ENCODE data around the gene ZC3H12C. TPM values are rescaled to one million over a fixed set of nuclear protein-coding genes. Genes with fewer than 3 reads are reported as not detected.

ZC3H12C gene
- total RNA-seq, 2 donors from 2014 or later: 12.5 to 18.7 TPM

DNA sequence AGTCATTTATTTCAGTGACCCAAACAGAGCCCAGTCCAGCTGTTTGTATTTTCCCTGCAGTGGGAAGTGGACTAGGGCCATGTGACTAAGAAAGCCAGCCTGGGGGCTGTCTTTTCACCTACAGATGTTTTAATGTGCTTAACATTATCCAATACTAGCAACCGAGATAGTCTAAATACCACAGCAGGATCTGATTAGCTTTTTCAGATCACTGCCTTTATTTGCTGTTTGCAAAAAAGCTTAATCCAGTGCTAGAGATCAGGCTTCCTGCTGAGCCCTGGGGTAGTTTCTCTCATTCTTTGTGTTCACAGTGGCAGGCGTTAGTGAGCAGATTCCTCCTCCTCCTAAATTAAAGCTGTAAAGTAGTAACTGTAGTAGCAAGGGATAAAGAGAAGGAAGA, 35.0 kb downstream of the ZC3H12C start:
- intact Hi-C loops (cut with DNase I): no loop called here
- ATAC-seq (peak in 1 of 2 donors; percentile 47), DNase-seq (no peak)

- intact Hi-C loops (cut with DNase I): no loop called here
- ATAC-seq (peak in 1 of 2 donors; percentile 30), DNase-seq (no peak)
Measured at GRCh38 chr11:110130642-110131238, 37.5 kb downstream of the ZC3H12C start.

DNA sequence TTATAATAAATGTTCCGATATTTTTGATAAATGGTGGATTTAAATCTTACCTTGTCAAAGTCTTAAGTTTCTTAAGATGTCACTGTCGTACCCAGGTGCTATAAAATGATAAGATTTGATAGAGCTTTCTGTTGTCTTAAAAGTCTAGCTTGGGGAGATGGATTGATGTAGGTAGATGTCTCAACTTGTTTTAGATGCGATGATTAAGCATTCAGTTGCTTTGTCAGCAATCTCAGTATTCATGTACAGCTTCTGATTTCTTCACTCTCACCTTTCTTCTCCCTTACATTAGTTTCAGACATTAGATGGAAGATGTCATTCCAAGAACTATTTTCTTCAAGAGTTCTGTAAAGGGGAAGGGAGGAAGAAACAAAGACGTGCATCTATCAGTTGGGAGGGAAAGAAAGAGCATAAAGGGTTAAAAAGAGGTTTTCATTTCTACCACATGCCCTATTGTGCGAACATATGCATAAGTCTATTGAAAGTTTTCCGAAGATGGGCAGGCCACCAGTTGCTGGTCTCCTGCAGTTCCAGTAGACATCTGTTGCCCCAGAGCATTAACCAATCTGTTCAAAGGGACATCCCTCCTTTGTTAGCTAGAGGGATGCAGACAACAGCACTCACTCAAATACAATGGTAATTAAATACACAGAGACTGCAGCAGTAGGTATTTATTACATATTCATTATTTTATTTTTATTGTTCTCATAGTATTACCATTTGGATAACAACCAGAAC, 38.4 kb downstream of the ZC3H12C start:
- intact Hi-C loops (cut with DNase I): no loop called here
- ATAC-seq: no peak
- DNase-seq: no peak

- DNase-seq (no peak), ATAC-seq (no peak)
- intact Hi-C loops (cut with DNase I): no loop called here
Measured at GRCh38 chr11:110133160-110133559, 40.0 kb downstream of the ZC3H12C start.

GRCh38 chr11:110134110-110134509, 40.9 kb downstream of the ZC3H12C start:
- no peak for ATAC-seq
- no peak for DNase-seq
- intact Hi-C loops (cut with DNase I): no loop called here

- intact Hi-C loops (cut with DNase I): no loop called here
- no peak for ATAC-seq
Measured at GRCh38 chr11:110141812-110142211, 48.6 kb downstream of the ZC3H12C start.

DNA sequence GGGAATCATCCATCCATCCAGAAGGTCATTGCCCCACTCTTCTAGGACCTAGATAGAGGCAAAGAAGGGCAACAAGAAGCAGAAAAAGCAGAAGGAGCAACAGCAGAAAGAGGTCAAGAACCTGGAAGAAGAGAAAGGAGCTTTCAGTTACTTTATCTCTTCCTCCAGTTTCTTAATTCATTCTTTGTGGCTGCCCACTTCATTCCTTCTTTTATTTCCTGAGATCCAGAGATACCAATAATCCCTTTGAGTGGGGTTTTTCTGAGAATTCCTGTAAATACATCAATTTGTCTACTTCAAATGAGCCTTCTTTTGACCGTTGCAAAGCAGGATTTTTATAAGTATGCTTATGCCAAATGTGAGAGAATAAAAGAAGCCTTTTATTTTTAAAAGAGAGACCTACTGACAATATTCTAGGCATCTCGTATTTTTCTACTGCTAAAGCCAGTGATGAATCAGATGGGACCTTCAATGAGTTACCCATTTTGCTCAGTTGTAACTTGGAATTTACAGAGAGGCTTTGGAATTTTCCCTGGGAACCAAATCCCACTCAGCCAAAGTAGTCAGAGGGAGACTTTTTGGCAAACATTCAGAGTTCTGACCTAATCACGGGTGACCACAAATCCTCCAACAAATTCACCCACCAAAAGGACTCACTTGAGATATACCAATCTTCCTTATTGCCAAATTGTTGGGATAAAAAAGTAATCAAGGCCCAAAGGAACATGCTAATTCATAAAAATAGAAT, 54.9 kb downstream of the ZC3H12C start:
- no peak for DNase-seq
- intact Hi-C loops (cut with DNase I): no loop called here
- ATAC-seq: peak in 1 of 2 donors; percentile 73

More at GRCh38 chr11:110141812-110142211, 48.6 kb downstream of the ZC3H12C start:
- no peak for DNase-seq

DNA sequence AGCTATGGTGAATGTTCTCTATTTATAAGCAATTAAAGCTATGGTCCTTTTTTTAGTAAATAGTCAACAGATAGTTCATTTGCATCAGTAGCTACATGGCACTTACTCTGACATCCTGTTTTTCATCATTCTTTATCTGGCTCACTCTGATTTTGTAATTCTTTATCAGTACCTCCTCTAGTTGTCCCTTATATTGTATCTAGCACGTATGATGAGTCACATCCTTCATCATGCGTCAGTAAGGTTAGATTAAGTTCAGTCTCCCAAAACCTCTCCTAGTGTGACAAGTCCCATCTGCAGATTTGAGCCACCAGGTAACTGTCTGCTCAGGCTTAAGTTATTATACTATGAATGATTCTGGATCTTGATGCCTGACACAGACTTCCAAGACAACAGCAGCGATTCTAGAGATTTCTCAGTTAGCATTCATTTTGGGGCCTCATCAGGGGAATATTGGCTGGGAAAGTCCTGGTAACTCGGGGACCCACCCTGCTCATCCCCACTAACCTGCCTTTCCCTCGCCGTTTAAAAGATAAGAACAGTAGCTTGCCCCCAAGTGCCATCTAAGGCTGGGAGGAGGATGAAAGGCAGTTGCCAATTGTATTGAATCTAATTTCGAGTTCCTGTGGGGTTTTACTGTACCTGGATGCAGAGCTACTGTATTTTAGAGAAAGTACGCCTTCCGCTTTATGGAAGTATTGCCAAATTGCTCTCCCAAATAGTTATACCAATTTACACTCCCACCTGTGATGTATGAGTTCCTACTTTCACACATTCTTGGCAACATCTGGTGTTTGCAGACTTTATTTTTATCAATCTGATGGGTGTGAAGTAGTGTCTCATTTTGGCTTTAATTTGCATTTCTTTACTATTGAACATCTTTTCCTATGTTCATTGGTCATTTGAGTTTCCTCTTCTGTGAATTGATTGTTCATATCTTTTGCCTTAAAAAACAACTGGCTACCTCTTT, 55.9 kb downstream of the ZC3H12C start:
- intact Hi-C loops (cut with DNase I): no loop called here
- peak; percentile 30 to 89 for ATAC-seq
- no peak for DNase-seq

DNA sequence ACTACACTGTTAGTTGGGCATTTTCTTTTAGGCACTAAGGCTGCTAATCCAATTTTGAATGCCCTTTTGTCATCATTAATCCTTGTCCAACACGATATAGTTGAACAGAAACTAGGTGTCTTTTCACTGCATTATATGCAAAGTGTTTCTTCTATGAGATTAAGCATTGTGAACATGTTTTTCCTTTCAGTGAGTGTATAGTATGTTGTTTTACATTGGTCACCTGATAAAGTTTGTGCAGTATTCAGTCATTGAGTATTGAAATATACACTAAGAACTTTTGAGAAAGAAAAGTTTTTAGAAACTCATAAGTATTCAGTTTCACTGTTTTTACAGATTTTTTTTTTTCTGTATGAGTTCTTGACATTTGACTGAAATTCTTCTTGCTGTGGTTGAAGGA, 59.0 kb downstream of the ZC3H12C start:
- DNase-seq (no peak), ATAC-seq (no peak)
- intact Hi-C loops (cut with DNase I): no loop called here

GRCh38 chr11:110153474-110153873, 60.3 kb downstream of the ZC3H12C start:
- intact Hi-C loops (cut with DNase I): no loop called here
- DNase-seq (no peak), ATAC-seq (no peak)

GRCh38 chr11:110156503-110156902, 63.3 kb downstream of the ZC3H12C start:
- intact Hi-C loops (cut with DNase I): no loop called here
- no peak for ATAC-seq
- DNase-seq: no peak

DNA sequence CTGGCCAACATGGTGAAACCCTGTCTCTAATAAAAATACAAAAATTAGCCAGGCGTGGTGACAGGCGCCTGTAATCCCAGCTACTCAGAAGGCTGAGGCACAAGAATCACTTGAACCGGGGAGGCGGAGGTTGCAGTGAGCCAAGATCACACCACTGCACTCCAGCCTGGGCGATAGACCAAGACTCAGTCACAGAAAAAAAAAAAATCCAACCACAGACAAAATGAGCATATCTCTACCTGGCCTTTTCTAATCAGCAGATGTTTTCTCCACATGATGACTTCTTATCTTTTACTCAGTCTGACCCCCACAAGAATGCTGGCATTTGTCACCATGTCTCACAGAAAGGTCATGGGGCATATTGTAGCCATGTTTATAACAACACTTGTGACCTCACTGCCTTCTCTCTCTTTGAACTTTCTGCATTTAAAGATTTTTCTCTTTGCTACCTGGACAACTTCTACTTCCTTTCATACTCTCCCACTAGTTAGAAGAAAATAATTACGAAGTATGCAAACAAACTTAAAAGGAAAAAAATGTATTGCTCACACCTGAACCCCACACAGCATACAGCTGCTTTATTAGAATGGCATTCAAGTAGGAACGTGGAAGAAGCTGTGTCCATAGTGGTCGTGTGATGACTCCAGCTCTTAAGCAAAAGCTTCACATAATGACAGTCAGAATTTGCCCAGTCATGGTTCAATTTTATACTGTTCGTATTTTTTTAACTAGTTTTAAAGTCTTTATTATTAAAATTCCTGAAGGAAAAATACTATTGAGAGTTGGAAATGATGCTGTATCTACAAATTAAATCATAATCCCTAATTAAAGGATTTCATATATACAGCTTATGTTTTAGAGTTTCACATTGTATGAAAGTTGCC, 65.4 kb downstream of the ZC3H12C start:
- DNase-seq: no peak
- ATAC-seq: peak in 1 of 2 donors; percentile 41
- intact Hi-C loops (cut with DNase I): no loop called here

- ATAC-seq (no peak), DNase-seq (no peak)
- intact Hi-C loops (cut with DNase I): no loop called here
Measured at GRCh38 chr11:110159476-110159875, 66.3 kb downstream of the ZC3H12C start.

- DNase-seq: no peak
- ATAC-seq: no peak
- intact Hi-C loops (cut with DNase I): loop anchor here in 1 of 2 donors (10.0 kb wide), 1 partner anchor 215 kb away; no protein-coding TSS in a partner anchor
Measured at GRCh38 chr11:110160016-110160415, 66.8 kb downstream of the ZC3H12C start.

GRCh38 chr11:110160437-110160836, 67.2 kb downstream of the ZC3H12C start:
- ATAC-seq: no peak
- intact Hi-C loops (cut with DNase I): loop anchor here in 1 of 2 donors (10.0 kb wide), 1 partner anchor 216 kb away; no protein-coding TSS in a partner anchor

GRCh38 chr11:110161061-110161460, 67.9 kb downstream of the ZC3H12C start:
- DNase-seq (no peak), ATAC-seq (no peak)
- intact Hi-C loops (cut with DNase I): loop anchor here in 1 of 2 donors (10.0 kb wide), 1 partner anchor 216 kb away; no protein-coding TSS in a partner anchor

More at GRCh38 chr11:110160437-110160836, 67.2 kb downstream of the ZC3H12C start:
- DNase-seq: no peak

DNA sequence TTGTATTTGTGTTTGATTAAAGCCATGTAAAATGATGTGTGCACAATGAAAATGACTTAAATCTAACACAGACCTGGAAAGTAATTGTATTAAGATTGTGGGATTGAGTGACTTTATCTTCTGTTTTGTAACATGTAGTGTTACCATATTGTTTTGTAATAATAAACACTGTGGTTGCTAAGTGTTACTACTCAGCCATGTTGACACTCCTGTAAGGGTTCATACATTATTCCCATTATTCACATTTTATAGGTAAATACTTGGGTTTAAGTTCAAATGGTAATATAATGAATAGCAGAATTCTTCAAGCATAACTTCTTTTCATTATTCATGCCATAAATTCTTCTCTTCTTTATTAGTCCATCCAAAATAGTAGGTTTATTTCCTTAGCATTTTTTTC, 69.0 kb downstream of the ZC3H12C start:
- intact Hi-C loops (cut with DNase I): loop anchor here in 1 of 2 donors (10.0 kb wide), 1 partner anchor 217 kb away; no protein-coding TSS in a partner anchor
- ATAC-seq (no peak), DNase-seq (no peak)

Measured in left cardiac atrium (tissue), 4 donors.